Astrocyte (in vitro differentiated cells and primary cell): ENCODE measurements around the gene ATP2A2.

ENCODE experiments used
- CTCF ChIP-seq: IDR thresholded peaks from 2 replicates; pipeline ENCODE4 v1.5.1; 2011; ENCODE audit warnings: low read depth, mild to moderate bottlenecking, inconsistent platforms, low read length, moderate library complexity; ENCODE audit not compliant: insufficient read depth
- EZH2 ChIP-seq: IDR thresholded peaks from 2 replicates; pipeline ENCODE4 v1.6.1; 2012; ENCODE audit warnings: mild to moderate bottlenecking, low read length, inconsistent platforms; ENCODE audit not compliant: insufficient read depth

- TF ChIP-seq EZH2 (no peak), CTCF (no peak)
Measured at GRCh38 chr12:110301065-110301806, 20.2 kb downstream of the ATP2A2 start.
